Activated CD4-positive, alpha-beta T cell treated with anti-CD3 and anti-CD28 coated beads for 4 hours (primary cell): Measurements from ENCODE around the gene RASSF4.

Source experiments
- DNase-seq, 2 donors: peaks; one replicate each; pipeline ENCODE4 v3.0.0-alpha.2; 2020

Gene RASSF4

GRCh38 chr10:44949127-44949802 lies 10.3 kb upstream of the RASSF4 start:
- DNase-seq: no peak

DNA sequence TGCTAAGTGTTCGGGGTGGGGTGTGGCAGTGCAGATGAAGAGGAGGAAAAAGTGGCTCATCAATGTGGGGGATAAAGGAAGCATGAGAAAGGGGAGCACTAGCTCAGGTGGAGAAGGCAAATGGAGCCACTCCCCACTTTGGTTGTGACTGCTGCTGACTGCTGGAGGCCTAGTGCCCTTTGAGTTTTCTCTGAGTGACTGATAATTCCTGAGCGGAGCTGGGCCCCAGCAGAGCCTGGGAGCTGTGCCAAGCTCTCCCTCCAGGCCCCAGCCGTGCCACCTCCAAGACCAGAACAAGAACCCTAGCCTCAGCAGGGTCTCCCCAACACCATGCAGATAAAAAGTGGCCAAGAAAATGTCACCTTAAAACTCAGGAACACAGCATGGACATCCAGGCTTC lies 9.7 kb upstream of the RASSF4 start:
- DNase-seq: no peak

- no peak for DNase-seq
These were observed 9.0 kb upstream of the RASSF4 start for GRCh38 chr10:44950326-44951225.

- DNase-seq: no peak
These were observed 7.9 kb upstream of the RASSF4 start for GRCh38 chr10:44951576-44952226.

GRCh38 chr10:44952779-44953231 lies 6.8 kb upstream of the RASSF4 start:
- DNase-seq: no peak

DNA sequence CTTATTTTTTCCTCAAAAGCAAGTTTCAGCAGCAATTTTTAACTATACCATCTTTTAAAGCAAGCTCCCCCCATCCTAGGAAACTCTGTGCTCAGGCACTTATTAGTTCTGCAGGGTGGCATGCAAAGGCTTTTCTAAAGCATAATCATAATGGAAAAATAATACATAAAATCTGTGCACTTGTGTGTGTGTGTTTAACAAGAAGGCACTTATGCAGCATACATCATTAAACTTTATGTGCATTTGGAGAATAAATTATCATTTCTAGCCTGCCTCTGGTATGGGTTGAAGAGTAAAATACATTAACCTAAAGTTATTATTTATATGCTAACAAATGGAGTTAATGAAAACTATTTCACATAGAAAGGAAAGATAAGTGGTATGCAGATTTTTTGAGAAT lies 5.6 kb upstream of the RASSF4 start:
- no peak for DNase-seq

- DNase-seq: no peak
These were observed 4.6 kb upstream of the RASSF4 start for GRCh38 chr10:44954962-44955361.

DNA sequence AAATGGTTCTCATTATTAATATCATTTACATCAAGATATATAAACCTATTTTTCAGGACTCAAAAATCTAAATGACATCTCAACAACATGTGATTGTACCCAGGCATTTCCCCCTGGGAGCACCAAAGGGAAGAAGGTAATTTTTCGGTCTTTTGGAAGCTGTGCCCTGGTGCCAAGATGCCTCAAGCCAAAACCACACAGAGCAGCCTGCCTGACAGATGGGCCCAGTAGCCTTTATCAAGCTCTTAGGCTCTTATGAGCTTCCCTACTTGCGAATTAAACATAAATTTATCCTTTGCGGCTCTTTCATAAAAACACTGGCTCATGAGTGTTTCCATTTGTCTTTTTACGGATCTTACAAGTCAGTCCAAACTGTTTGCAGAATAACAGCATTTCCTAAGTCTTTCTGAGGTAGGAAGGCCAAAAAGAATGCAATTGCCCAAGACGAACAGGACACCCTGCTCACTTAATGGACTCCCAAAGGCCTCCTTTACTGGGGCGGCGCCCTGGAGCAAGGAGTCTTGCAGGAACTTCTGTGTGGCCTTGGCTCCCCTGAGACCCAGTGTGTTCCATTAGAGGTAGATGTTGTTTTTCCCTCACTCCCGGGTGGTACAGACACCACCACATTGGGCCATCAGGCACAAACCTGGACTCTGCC lies 4.1 kb upstream of the RASSF4 start:
- DNase-seq: no peak

GRCh38 chr10:44956226-44956625 lies 3.4 kb upstream of the RASSF4 start:
- no peak for DNase-seq

DNA sequence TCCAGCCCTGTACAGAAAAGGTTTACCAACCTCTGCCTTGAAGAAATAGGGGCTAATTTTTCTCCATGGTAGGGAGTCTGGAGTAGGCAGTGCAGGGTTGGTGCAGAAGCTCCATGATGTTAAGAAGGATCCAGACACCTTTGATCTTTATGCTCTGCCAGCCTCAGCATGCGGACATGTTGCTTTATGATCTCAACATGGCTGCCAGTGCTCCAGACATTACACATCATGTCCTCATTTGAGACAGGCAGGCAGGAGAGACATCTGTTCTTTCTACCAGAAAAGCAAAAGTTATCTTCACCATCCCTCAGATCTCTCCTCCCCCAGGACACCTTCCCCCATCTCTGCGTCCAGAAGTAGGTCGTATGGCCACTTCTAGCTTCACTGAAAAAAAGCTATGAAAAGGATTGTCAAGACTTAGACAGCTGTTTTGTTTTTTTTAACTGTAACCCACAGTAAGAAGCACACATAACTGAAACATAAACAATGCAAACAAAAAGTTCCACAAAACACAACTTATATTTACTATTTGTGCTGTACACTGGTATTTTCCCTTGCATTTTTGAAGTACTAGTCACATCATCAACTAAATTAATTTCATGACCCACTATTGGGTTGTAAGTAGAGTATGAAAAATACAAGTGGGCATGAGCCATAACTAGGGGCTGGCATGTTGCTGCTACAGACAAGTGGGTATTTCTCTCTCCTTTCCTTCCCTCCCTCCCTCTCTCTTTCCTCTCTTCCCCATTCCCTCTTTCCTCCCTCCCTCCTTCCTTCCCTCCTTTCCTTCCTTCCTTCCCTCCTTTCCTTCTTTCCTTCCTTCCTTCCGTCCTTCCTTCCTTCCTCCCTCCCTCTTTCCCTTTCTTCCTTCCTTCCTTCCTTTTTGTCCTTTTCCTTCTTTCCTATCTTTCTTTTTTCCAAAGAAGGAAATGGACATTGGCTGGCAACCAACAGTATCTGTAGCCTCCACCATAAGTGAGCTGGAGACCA lies 2.6 kb upstream of the RASSF4 start:
- DNase-seq: no peak

DNA sequence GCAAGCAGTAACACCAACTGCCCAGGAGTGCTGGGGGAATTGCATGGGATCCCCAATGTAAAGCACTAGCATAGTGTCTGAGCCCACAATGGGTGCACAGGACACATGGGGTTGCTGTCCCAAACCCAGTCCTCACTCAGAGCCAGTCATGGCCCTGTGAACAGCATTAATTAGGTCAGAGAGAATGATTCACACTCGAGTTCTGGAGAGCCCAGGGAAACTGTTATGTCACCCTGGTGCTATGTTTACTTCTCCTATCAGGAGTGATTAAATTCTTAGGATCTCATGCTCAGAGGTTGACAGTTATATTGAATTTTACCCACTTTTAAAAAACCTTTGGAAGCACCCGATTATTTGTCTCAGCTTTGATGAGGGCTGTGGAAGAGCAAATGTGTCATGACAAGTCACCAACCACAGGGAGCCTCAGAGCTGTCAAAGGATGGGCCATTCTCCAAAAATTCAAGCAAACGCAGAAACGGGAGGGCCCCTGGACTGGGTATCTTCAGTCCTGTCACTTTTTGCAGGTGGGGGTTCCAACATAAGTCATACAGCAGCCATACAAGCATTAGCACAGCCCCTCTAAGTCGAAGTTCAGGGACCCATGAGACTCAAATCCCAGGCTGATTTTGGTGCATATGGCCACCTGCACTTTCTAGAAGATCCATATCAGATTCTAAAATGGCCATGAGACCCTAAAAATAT lies 1.3 kb upstream of the RASSF4 start:
- DNase-seq: no peak

- no peak for DNase-seq
These were observed 730 bp upstream of the RASSF4 start for GRCh38 chr10:44958898-44959246.

DNA sequence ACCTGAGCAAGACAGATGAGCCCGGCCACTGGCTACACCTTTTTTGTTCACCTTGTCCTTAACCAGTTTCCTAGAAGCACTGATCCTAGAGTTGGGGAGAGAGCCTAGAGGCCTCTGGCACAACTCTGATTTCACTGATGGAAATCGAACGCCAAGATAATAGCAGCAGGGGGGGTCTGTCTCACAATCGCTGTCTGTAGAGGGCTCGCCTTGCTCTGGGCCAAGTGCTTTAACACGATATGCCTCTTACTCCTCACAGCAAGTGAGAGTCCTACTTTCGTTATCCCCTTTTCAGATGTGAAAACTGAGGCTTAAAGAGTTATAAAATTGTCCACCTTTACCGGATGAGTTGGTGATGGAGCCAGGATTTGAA lies 472 bp downstream of the RASSF4 start:
- DNase-seq: no peak

- DNase-seq: no peak
These were observed 1.1 kb downstream of the RASSF4 start for GRCh38 chr10:44960482-44961229.

GRCh38 chr10:44961230-44961571 lies 1.6 kb downstream of the RASSF4 start:
- no peak for DNase-seq

DNA sequence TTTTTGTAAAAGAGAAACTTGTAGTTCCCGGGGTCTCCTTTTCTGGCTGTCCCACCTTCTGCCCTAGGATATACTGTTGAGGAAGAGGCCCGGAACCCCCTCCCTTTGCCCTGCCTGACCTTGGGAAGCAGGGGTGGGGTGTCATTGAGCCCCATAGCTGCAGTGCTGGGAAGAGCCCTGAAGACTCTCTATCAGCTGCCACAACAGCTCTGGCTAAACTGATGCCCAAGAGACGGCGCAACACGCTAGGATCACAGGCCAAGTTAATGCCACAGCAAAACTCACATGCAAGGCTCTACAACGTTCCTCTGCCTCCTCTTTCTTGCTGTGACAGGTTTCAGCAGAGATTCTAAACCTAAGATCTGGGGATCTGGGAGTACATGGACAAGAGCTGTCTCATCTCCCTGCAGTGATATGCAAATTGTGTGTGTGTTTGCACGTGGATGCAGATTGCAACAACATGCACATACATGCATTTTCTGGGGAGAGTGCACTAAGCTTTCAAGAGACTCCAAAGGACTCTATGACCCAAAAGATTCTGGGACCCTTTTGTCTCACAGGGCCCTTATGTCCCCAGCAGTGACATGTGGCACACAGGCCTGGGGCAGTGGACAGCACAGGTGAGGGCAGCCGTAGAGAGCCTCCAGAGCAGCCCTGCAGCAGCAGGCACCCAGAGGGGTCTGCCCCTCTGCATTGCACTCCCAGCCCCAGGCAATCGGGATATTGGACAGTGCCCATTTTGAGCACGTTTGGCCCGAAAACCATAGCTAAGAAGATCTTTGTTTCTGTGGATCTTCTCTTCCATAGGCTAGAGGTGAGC lies 2.5 kb downstream of the RASSF4 start:
- no peak for DNase-seq

GRCh38 chr10:44962870-44963738 lies 3.5 kb downstream of the RASSF4 start:
- DNase-seq: no peak

GRCh38 chr10:44963772-44964633 lies 4.4 kb downstream of the RASSF4 start:
- DNase-seq: no peak
